ENCODE results near the gene RMI2. TPM values are rescaled to one million over a fixed set of nuclear protein-coding genes. Genes with fewer than 3 reads are reported as not detected.

The RMI2 gene
- total and polyA plus RNA-seq, 4 donors, result 0.28 to 8.5 (median 0.83) TPM

GRCh38 chr16:11302977-11303376, 42.3 kb upstream of the RMI2 start:
- Histone ChIP-seq H3K36me3 (ENCODE audit: control insufficient read depth in 4 of 4, insufficient read depth in 3 of 4, low read depth in 1 of 4, low read length in 3 of 4) (no peaks in the 10 kb centered on the region), H3K9ac (ENCODE audit: low read depth in 1 of 2, low read length in 2 of 2) (no peak overlapping the region), H3K27me3 (ENCODE audit: control insufficient read depth in 4 of 4, insufficient read depth in 4 of 4, low read length in 3 of 4) (no peaks in the 10 kb centered on the region), H3K27ac (ENCODE audit: low read depth in 1 of 2, low read length in 2 of 2) (no peak overlapping the region), H3K9me3 (ENCODE audit: control insufficient read depth in 4 of 4, low read length in 3 of 4) (no peaks in the 10 kb centered on the region), H3K4me3 (ENCODE audit: low read depth in 1 of 3, low read length in 3 of 3) (no peak overlapping the region), H3K4me1 (ENCODE audit: control insufficient read depth in 4 of 4, insufficient read depth in 4 of 4, low read length in 3 of 4) (peaks cover 0 to 5% (median 1%) of the 10 kb centered on the region in 4 donors)
- DNase-seq (ENCODE audit: low spot score), result no peak
- TF ChIP-seq FOXA1 (IDR thresholded peaks at IDR 0.05) (no peak), TAF1 (conservative IDR thresholded peaks at IDR 0.05) (no peak), SP1 (IDR thresholded peaks at IDR 0.05) (no peak)
- 75% methylated on average over 4 of the region's 4 CpGs for WGBS

- no peak overlapping the region for H3K27ac ChIP-seq (ENCODE audit: low read depth in 1 of 2, low read length in 2 of 2)
- H3K4me3 ChIP-seq (ENCODE audit: low read depth in 1 of 3, low read length in 3 of 3), result no peak overlapping the region
- WGBS, result 83% methylated on average over 18 of the region's 18 CpGs
- TF ChIP-seq YY1 (IDR thresholded peaks at IDR 0.05) (no peak), REST (IDR thresholded peaks at IDR 0.05) (no peak), GABPA (IDR thresholded peaks at IDR 0.05 in 1 of 2, conservative IDR thresholded peaks at IDR 0.05 in 1 of 2) (no peak), TAF1 (conservative IDR thresholded peaks at IDR 0.05) (no peak), SP1 (IDR thresholded peaks at IDR 0.05) (no peak), NR2F2 (IDR thresholded peaks at IDR 0.05) (no peak), ATF3 (IDR thresholded peaks at IDR 0.05) (no peak), HNF4A (conservative IDR thresholded peaks at IDR 0.05) (no peak), ZBTB33 (IDR thresholded peaks at IDR 0.05) (no peak), RXRA (IDR thresholded peaks at IDR 0.05) (no peak), FOXA2 (IDR thresholded peaks at IDR 0.05) (no peak), EGR1 (IDR thresholded peaks at IDR 0.05; ENCODE audit: low read depth in 2 of 2) (no peak), RAD21 (IDR thresholded peaks at IDR 0.05) (no peak), FOXA1 (IDR thresholded peaks at IDR 0.05) (no peak), MAX (IDR thresholded peaks at IDR 0.05) (no peak), JUND (IDR thresholded peaks at IDR 0.05) (no peak), HNF4G (IDR thresholded peaks at IDR 0.05) (no peak), CTCF (IDR thresholded peaks at IDR 0.05; ENCODE audit: low read depth, low read length, missing input control) (no peak)
- H3K9ac ChIP-seq (ENCODE audit: low read depth in 1 of 2, low read length in 2 of 2), result no peak overlapping the region
- no peaks in the 10 kb centered on the region for H3K27me3 ChIP-seq (ENCODE audit: control insufficient read depth in 4 of 4, insufficient read depth in 4 of 4, low read length in 3 of 4)
- H3K36me3 ChIP-seq (ENCODE audit: control insufficient read depth in 4 of 4, insufficient read depth in 3 of 4, low read depth in 1 of 4, low read length in 3 of 4), result no peaks in the 10 kb centered on the region
- DNase-seq (ENCODE audit: low spot score), result no peak
- no peaks in the 10 kb centered on the region for H3K9me3 ChIP-seq (ENCODE audit: control insufficient read depth in 4 of 4, low read length in 3 of 4)
- peaks cover 0 to 5% (median 1%) of the 10 kb centered on the region in 4 donors for H3K4me1 ChIP-seq (ENCODE audit: control insufficient read depth in 4 of 4, insufficient read depth in 4 of 4, low read length in 3 of 4)
These were observed 41.7 kb upstream of the RMI2 start for GRCh38 chr16:11303405-11304138.

Data from liver (tissue), 9 donors.